Tibial nerve (tissue), 4 donors: ENCODE data around the gene MAOB.

Source experiments
- EP300 ChIP-seq, 2 donors: sonication (generic); formaldehyde crosslinking; IDR thresholded peaks; one replicate each; pipeline ENCODE4 v1.6.1; 2017; ENCODE audit warnings: antibody characterized with exemption in 2 of 2, mild to moderate bottlenecking in 1 of 2
- POLR2A ChIP-seq, 2 donors: fragments of 450-650 bp; IDR thresholded peaks; one replicate each; pipeline ENCODE4 v1.6.1; 2017; ENCODE audit warnings: antibody characterized with exemption in 2 of 2, mild to moderate bottlenecking in 2 of 2, moderate library complexity in 2 of 2
- TF ChIP-seq, protein P1 (sequence below), 5 experiments: fragments of 200-600 bp in 3 of 5; fragments of 450-650 bp in 2 of 5; sonication (generic) in 3 of 5; IDR thresholded peaks; one replicate each; pipeline ENCODE4 v1.5.1; 2016 to 2019; ENCODE audit warnings: antibody characterized with exemption in 5 of 5, mild to moderate bottlenecking in 3 of 5, moderate library complexity in 2 of 5

DNA sequence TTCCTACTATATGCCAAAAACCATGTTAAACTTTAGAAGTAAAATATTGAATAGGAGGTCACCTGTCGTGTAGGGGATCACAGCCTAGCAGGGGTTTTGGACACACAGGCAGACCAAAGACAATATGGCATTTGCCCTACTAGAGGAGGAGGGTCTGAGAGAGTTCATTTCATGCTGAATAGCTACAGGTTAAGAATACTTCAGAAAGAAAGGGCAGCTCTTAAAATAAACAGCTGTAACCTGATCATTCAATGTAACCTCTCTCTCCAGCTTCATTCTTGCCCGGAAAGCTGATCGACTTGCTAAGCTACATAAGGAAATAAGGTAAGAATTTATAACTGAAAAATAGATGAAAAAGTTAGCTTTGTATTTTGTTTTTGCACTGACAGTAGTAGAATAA, 146.3 kb downstream of the MAOB start:
- TF ChIP-seq POLR2A (IDR thresholded peaks at IDR 0.05), result no peak
- TF ChIP-seq, protein P1, sequence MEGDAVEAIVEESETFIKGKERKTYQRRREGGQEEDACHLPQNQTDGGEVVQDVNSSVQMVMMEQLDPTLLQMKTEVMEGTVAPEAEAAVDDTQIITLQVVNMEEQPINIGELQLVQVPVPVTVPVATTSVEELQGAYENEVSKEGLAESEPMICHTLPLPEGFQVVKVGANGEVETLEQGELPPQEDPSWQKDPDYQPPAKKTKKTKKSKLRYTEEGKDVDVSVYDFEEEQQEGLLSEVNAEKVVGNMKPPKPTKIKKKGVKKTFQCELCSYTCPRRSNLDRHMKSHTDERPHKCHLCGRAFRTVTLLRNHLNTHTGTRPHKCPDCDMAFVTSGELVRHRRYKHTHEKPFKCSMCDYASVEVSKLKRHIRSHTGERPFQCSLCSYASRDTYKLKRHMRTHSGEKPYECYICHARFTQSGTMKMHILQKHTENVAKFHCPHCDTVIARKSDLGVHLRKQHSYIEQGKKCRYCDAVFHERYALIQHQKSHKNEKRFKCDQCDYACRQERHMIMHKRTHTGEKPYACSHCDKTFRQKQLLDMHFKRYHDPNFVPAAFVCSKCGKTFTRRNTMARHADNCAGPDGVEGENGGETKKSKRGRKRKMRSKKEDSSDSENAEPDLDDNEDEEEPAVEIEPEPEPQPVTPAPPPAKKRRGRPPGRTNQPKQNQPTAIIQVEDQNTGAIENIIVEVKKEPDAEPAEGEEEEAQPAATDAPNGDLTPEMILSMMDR (IDR thresholded peaks at IDR 0.05), result no peak
- no peak for TF ChIP-seq EP300 (IDR thresholded peaks at IDR 0.05)
